CD4-positive, alpha-beta memory T cell (primary cell): ENCODE results near the gene OR1E1. TPM values are rescaled to one million over a fixed set of nuclear protein-coding genes. Genes with fewer than 3 reads are reported as not detected.
"Not testable (repeated sequence)": the region's sequence is repeated elsewhere in the genome, so short reads cannot be mapped to it uniquely, and the experiment has no call there.

Experiments
- CTCF ChIA-PET: fragments of 350-600 bp; sonication (Branson Sonifier 250); formaldehyde crosslinking; loops from one replicate; lab custom pipeline; 2021; ENCODE audit warnings: inconsistent platforms; ENCODE audit not compliant: partially characterized antibody; lab: Charles Lee
- POLR2A ChIA-PET: fragments of 350-600 bp; sonication (Branson Sonifier 250); formaldehyde crosslinking; loops from one replicate; lab custom pipeline; 2021; ENCODE audit not compliant: partially characterized antibody; lab: Charles Lee
- DNase-seq, 5 donors: peaks; one replicate each; pipeline versions ENCODE4 v3.0.0 to v3.0.0-alpha.2; 2020 to 2022; ENCODE audit warnings: mixed read lengths in 1 of 5
- H3K27ac ChIP-seq: one replicate; pipeline ENCODE4 v1.7.0; 2013; ENCODE audit warnings: low read depth, low read length
- H3K27me3 ChIP-seq: 2 replicates; pipeline ENCODE4 v1.7.0; 2013; ENCODE audit warnings: mild to moderate bottlenecking, low read length, moderate library complexity; ENCODE audit not compliant: insufficient read depth
- H3K36me3 ChIP-seq: 2 replicates; pipeline ENCODE4 v1.7.0; 2013; ENCODE audit warnings: mild to moderate bottlenecking, low read length, moderate library complexity; ENCODE audit not compliant: insufficient read depth
- H3K4me1 ChIP-seq: 2 replicates; pipeline ENCODE4 v1.7.0; 2013; ENCODE audit warnings: mild to moderate bottlenecking, low read length, moderate library complexity; ENCODE audit not compliant: insufficient read depth
- H3K4me3 ChIP-seq, 2 donors: one replicate each; pipeline ENCODE4 v1.7.0; 2013; ENCODE audit warnings: low read length in 2 of 2, mild to moderate bottlenecking in 1 of 2
- H3K9me3 ChIP-seq, 2 donors: one replicate each; pipeline ENCODE4 v1.7.0; 2013; ENCODE audit warnings: low read length in 2 of 2, control low read depth in 1 of 2; ENCODE audit not compliant: control insufficient read depth in 1 of 2
- H3K27ac Mint-ChIP-seq, 7 donors: one replicate each; pipeline ENCODE4 v1.8.0; 2020 to 2021; ENCODE audit warnings: mixed read lengths in 7 of 7, mild to moderate bottlenecking in 6 of 7, inconsistent platforms in 3 of 7, moderate library complexity in 3 of 7
- H3K27me3 Mint-ChIP-seq, 2 donors: one replicate each; pipeline ENCODE4 v1.8.0; 2020 to 2021; ENCODE audit warnings: mixed read lengths in 2 of 2
- H3K36me3 Mint-ChIP-seq, 2 donors: one replicate each; pipeline ENCODE4 v1.8.0; 2020 to 2021; ENCODE audit warnings: mixed read lengths in 2 of 2, inconsistent platforms in 1 of 2, mild to moderate bottlenecking in 1 of 2
- H3K4me1 Mint-ChIP-seq, 4 donors: one replicate each; pipeline ENCODE4 v1.8.0; 2020 to 2021; ENCODE audit warnings: mixed read lengths in 4 of 4, mild to moderate bottlenecking in 1 of 4
- H3K4me3 Mint-ChIP-seq, 8 donors: one replicate each; pipeline ENCODE4 v1.8.0; 2020 to 2021; ENCODE audit warnings: mixed read lengths in 8 of 8, mild to moderate bottlenecking in 7 of 8, moderate library complexity in 6 of 8, inconsistent platforms in 3 of 8
- H3K9me3 Mint-ChIP-seq, 8 donors: one replicate each; pipeline ENCODE4 v1.8.0; 2020 to 2021; ENCODE audit warnings: mixed read lengths in 8 of 8, mild to moderate bottlenecking in 5 of 8, inconsistent platforms in 3 of 8, moderate library complexity in 1 of 8
- intact Hi-C: fragments of 100-400 bp; cut with micrococcal nuclease; formaldehyde crosslinking; loops from one replicate; pipeline ENCODE4 v1.15.1; 2023
- polyA plus RNA-seq, 2 donors: library from polyadenylated mRNA; unstranded; fragments of 300-500 nt; fragmentation: Illumina TruSeq; gene quantifications; one replicate each; pipeline ENCODE4 v1.2.3, GENCODE V29; 2021
- total RNA-seq, 2 experiments: library from RNA; stranded (reverse); gene quantifications; one replicate each; pipeline ENCODE4 v1.2.3, GENCODE V29; 2021

The OR1E1 gene
- total and polyA plus RNA-seq, 4 experiments from 2014 or later: not detected

- Mint-ChIP-seq H3K9me3 (peaks cover 0 to 4% (median 0%) of the 10 kb centered on the region in 8 donors), H3K27ac (no peak overlapping the region), H3K36me3 (no peaks in the 10 kb centered on the region), H3K4me1 (peaks cover 0 to 3% (median under 1%) of the 10 kb centered on the region in 4 donors), H3K4me3 (no peak overlapping the region), H3K27me3 (peaks cover 12 to 14% of the 10 kb centered on the region in 2 donors)
- H3K27ac ChIP-seq: no peak overlapping the region
- no peak for DNase-seq
- no peaks in the 10 kb centered on the region for H3K27me3 ChIP-seq
- ChIA-PET CTCF (no interaction called here), POLR2A (no interaction called here)
- intact Hi-C loops: no loop called here
- no peaks in the 10 kb centered on the region for H3K4me1 ChIP-seq
- no peaks in the 10 kb centered on the region for H3K36me3 ChIP-seq
- H3K9me3 ChIP-seq: no peaks in the 10 kb centered on the region
- H3K4me3 ChIP-seq: no peak overlapping the region
These were observed 17.4 kb upstream of the OR1E1 start for GRCh38 chr17:3415610-3416009.

DNA sequence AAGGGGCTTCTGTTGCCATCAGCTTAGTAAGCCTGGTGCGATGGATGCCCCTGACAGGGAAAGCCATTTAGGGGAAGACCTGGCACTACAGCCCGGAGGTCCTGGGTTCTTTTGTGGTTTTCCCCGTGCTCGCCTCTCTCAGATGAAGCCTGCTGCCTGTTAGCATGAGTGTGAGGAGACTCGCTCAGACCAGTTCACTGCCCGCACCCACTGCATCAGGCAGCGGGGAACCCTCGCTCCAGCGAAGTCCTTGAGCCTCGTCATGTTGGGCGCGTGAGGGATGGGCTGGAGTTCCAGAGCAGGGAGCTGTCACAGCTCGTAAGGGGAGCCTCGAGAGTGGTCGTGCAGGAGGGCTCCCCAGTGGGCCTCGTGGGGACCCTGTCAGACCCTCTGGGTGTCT lies 14.0 kb upstream of the OR1E1 start:
- H3K4me3 Mint-ChIP-seq, DNase-seq, CTCF ChIA-PET, POLR2A ChIA-PET, H3K4me1 Mint-ChIP-seq, H3K36me3 ChIP-seq, H3K27ac Mint-ChIP-seq, H3K27ac ChIP-seq, intact Hi-C loops, H3K36me3 Mint-ChIP-seq, H3K27me3 ChIP-seq, H3K4me3 ChIP-seq, H3K4me1 ChIP-seq, H3K9me3 ChIP-seq: not testable (repeated sequence)
- Mint-ChIP-seq H3K27me3 (peaks cover 9 to 22% of the 10 kb centered on the region in 2 donors), H3K9me3 (peaks cover 0 to 22% (median 16%) of the 10 kb centered on the region in 8 donors)

GRCh38 chr17:3411070-3411469 lies 12.9 kb upstream of the OR1E1 start, which contains the start of gene OR3A3:
Gene OR3A3, plus strand, starts transcription at chr17:3411370.
- Mint-ChIP-seq H3K4me3 (no peak within 1 kb of the TSS), H3K27ac (no peak within 1 kb of the TSS), H3K9me3 (peaks cover 0 to 26% (median 20%) of the 10 kb centered on the region in 8 donors), H3K36me3 (no peaks in the 10 kb centered on the region), H3K27me3 (peaks cover 9 to 22% of the 10 kb centered on the region in 2 donors), H3K4me1 (peaks cover 0 to 3% (median 2%) of the 10 kb centered on the region in 4 donors)
- no peak for DNase-seq
- Histone ChIP-seq H3K27ac (no peak within 1 kb of the TSS), H3K9me3 (no peaks in the 10 kb centered on the region), H3K36me3 (no peaks in the 10 kb centered on the region), H3K4me1 (no peaks in the 10 kb centered on the region), H3K4me3 (no peak within 1 kb of the TSS), H3K27me3 (no peaks in the 10 kb centered on the region)
- POLR2A ChIA-PET: no interaction called here
- CTCF ChIA-PET: no interaction called here
- intact Hi-C loops: no loop called here

GRCh38 chr17:3403856-3404255 lies 5.6 kb upstream of the OR1E1 start:
- H3K4me3 ChIP-seq, intact Hi-C loops, H3K27ac Mint-ChIP-seq, H3K36me3 ChIP-seq, H3K27ac ChIP-seq, CTCF ChIA-PET, H3K4me3 Mint-ChIP-seq, POLR2A ChIA-PET, H3K27me3 Mint-ChIP-seq, H3K4me1 ChIP-seq, H3K9me3 ChIP-seq, H3K36me3 Mint-ChIP-seq, H3K27me3 ChIP-seq, H3K4me1 Mint-ChIP-seq, DNase-seq: not testable (repeated sequence)
- peaks cover 0 to 26% (median 18%) of the 10 kb centered on the region in 8 donors for H3K9me3 Mint-ChIP-seq

- no peaks in the 10 kb centered on the region for H3K9me3 ChIP-seq
- H3K27me3 ChIP-seq: no peaks in the 10 kb centered on the region
- no peak for DNase-seq
- intact Hi-C loops: no loop called here
- POLR2A ChIA-PET: no interaction called here
- Mint-ChIP-seq H3K4me3 (no peak overlapping the region), H3K9me3 (peaks cover 0 to 7% (median 4%) of the 10 kb centered on the region in 8 donors), H3K27me3 (peaks cover 2 to 9% of the 10 kb centered on the region in 2 donors), H3K4me1 (no peaks in the 10 kb centered on the region), H3K27ac (no peak overlapping the region), H3K36me3 (no peaks in the 10 kb centered on the region)
- no peak overlapping the region for H3K27ac ChIP-seq
- H3K4me3 ChIP-seq: no peak overlapping the region
- H3K36me3 ChIP-seq: no peaks in the 10 kb centered on the region
- CTCF ChIA-PET: no interaction called here
- no peaks in the 10 kb centered on the region for H3K4me1 ChIP-seq
These were observed 3.6 kb upstream of the OR1E1 start for GRCh38 chr17:3401786-3402185.

- DNase-seq: no peak
- H3K4me3 ChIP-seq: no peak overlapping the region
- H3K4me1 ChIP-seq: no peaks in the 10 kb centered on the region
- no peaks in the 10 kb centered on the region for H3K27me3 ChIP-seq
- intact Hi-C loops: no loop called here
- H3K9me3 Mint-ChIP-seq: peaks cover 0 to 4% (median 0%) of the 10 kb centered on the region in 8 donors
- no peak overlapping the region for H3K27ac Mint-ChIP-seq
- no peaks in the 10 kb centered on the region for H3K9me3 ChIP-seq
- no peaks in the 10 kb centered on the region for H3K36me3 Mint-ChIP-seq
- H3K36me3 ChIP-seq: no peaks in the 10 kb centered on the region
- ChIA-PET CTCF (no interaction called here), POLR2A (no interaction called here)
- H3K27ac ChIP-seq: no peak overlapping the region
- H3K27me3 Mint-ChIP-seq: peaks cover 4 to 9% of the 10 kb centered on the region in 2 donors
- H3K4me3 Mint-ChIP-seq: no peak overlapping the region
- H3K4me1 Mint-ChIP-seq: no peaks in the 10 kb centered on the region
These were observed 1.8 kb upstream of the OR1E1 start for GRCh38 chr17:3400055-3400454.

DNA sequence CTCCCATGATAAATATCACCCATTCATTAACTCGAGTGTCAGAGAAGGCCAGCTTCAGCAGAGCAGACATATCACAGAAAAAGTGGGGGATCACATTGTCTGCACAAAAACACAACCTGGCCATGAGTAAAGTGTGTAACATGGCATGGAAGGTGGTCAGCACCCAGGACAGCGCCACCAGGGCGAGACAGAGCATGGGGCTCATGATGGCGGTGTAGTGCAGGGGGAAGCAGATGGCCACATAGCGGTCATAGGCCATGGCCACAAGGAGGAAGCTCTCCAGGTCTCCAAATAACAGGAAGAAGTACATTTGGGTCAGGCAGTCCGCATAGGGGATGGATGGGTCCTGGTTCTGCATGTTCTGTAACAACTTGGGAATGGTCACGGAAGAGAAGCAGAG lies 409 bp downstream of the OR1E1 start:
- DNase-seq, CTCF ChIA-PET: not testable (repeated sequence)

GRCh38 chr17:3389791-3390190 lies 8.4 kb downstream of the OR1E1 start:
- Mint-ChIP-seq H3K9me3 (peaks cover 0 to 9% (median 4%) of the 10 kb centered on the region in 8 donors), H3K4me3 (peak overlapping the region in 1 of 8 donors; percentile 49), H3K27ac (no peak overlapping the region), H3K36me3 (no peaks in the 10 kb centered on the region), H3K27me3 (peaks cover 19 to 26% of the 10 kb centered on the region in 2 donors), H3K4me1 (peaks cover 0 to 8% (median 0%) of the 10 kb centered on the region in 4 donors)
- Histone ChIP-seq H3K4me1 (no peaks in the 10 kb centered on the region), H3K4me3 (no peak overlapping the region), H3K27ac (no peak overlapping the region), H3K9me3 (no peaks in the 10 kb centered on the region), H3K27me3 (no peaks in the 10 kb centered on the region), H3K36me3 (no peaks in the 10 kb centered on the region)
- DNase-seq: no peak
- ChIA-PET POLR2A (no interaction called here), CTCF (no interaction called here)
- intact Hi-C loops: no loop called here

More for the DNA sequence above, 409 bp downstream of the OR1E1 start:
- H3K36me3 ChIP-seq, H3K4me3 Mint-ChIP-seq, POLR2A ChIA-PET, H3K36me3 Mint-ChIP-seq, H3K27me3 ChIP-seq, H3K4me3 ChIP-seq, H3K27ac ChIP-seq, H3K4me1 ChIP-seq, H3K9me3 Mint-ChIP-seq, H3K4me1 Mint-ChIP-seq, H3K9me3 ChIP-seq, intact Hi-C loops, H3K27ac Mint-ChIP-seq: not testable (repeated sequence)
- peaks cover 8 to 12% of the 10 kb centered on the region in 2 donors for H3K27me3 Mint-ChIP-seq
